HepG2 (cell line): ENCODE measurements around the gene DNAJB8. TPM values are rescaled to one million over a fixed set of nuclear protein-coding genes. Genes with fewer than 3 reads are reported as not detected.

ENCODE experiments used
- ATAC-seq: fragments of 200-7000 bp; cut with Tn5 transposase; 3 replicates; pipeline ENCODE4 v1.9.1; 2020; ENCODE audit warnings: mild to moderate bottlenecking, moderate library complexity
- BruUV-seq: library from RNA; stranded (reverse); fragments of 400-500 nt; replicated peaks from 2 replicates; lab custom pipeline; 2021; lab: Mats Ljungman, UMichigan
- CTCF ChIA-PET: fragments of 300-600 bp; formaldehyde crosslinking; extraction: SDS; loops from one replicate; lab custom pipeline; 2021; ENCODE audit warnings: low total read pairs, inconsistent platforms, low intra/inter-chr PET ratio; lab: Yijun Ruan, JAX
- POLR2A ChIA-PET: fragments of 350-600 bp; sonication (Branson Sonifier 250); formaldehyde crosslinking; loops from one replicate; lab custom pipeline; 2020; ENCODE audit warnings: antibody characterized with exemption, inconsistent platforms; lab: Yijun Ruan, JAX
- DNase-seq: peaks from one replicate; pipeline ENCODE4 v3.0.0-alpha.2; 2015; ENCODE audit warnings: low spot score
- FAIRE-seq: peaks from 3 replicates; lab custom pipeline; 2011; peaks lifted over from hg19 to GRCh38; lab: Jason Lieb, UNC
- H2AFZ ChIP-seq: one replicate; pipeline ENCODE4 v1.6.1; 2011; ENCODE audit warnings: low read length, inconsistent platforms
- H3K27ac ChIP-seq: fragments of 300-600 bp; 3 replicates; pipeline ENCODE4 v1.8.0; 2011; ENCODE audit warnings: mixed run types, mild to moderate bottlenecking, mixed read lengths, low read length, inconsistent platforms; ENCODE audit not compliant: insufficient read depth; ENCODE audit errors: extremely low read length
- H3K27me3 ChIP-seq, 2 experiments: fragments of 200-600 bp in 1 of 2; 2 replicates in 1 of 2; 3 replicates in 1 of 2; pipeline versions ENCODE4 v1.6.0 to v1.8.0; 2011; ENCODE audit warnings: low read length in 2 of 2, mild to moderate bottlenecking in 2 of 2, moderate library complexity in 2 of 2, inconsistent platforms in 1 of 2; ENCODE audit not compliant: insufficient read depth in 2 of 2, control insufficient read depth in 1 of 2
- H3K36me3 ChIP-seq, 2 experiments: fragments of 200-600 bp in 1 of 2; replicated peaks in 1 of 2; 2 replicates in 1 of 2; 3 replicates in 1 of 2; pipeline versions ENCODE4 v1.5.1 to v1.8.0; 2011; ENCODE audit warnings: low read length in 2 of 2, inconsistent platforms in 1 of 2; ENCODE audit not compliant: insufficient read depth in 2 of 2, control insufficient read depth in 1 of 2
- H3K4me1 ChIP-seq: 2 replicates; pipeline ENCODE4 v1.5.1; 2012; ENCODE audit warnings: low read length, inconsistent platforms; ENCODE audit not compliant: insufficient read depth
- H3K4me2 ChIP-seq: 2 replicates; pipeline ENCODE4 v1.6.0; 2011; ENCODE audit warnings: low read depth, low read length, inconsistent platforms
- H3K4me3 ChIP-seq, 3 experiments: fragments of 200-600 bp in 1 of 3; sonication (generic), shearing (Covaris generic) in 1 of 3; replicated peaks in 1 of 3; 2 replicates each; pipeline ENCODE4 v1.5.1; 2011 to 2016; ENCODE audit warnings: low read length in 3 of 3, inconsistent platforms in 2 of 3, low read depth in 2 of 3, mild to moderate bottlenecking in 2 of 3, control low read depth in 1 of 3, mixed read lengths in 1 of 3; ENCODE audit not compliant: insufficient read depth in 1 of 3
- H3K79me2 ChIP-seq: one replicate; pipeline ENCODE4 v1.6.1; 2011; ENCODE audit warnings: low read length, inconsistent platforms; ENCODE audit not compliant: insufficient read depth
- H3K9ac ChIP-seq: 2 replicates; pipeline ENCODE4 v1.6.0; 2011; ENCODE audit warnings: mild to moderate bottlenecking, low read depth, low read length, inconsistent platforms; ENCODE audit not compliant: insufficient read depth
- H3K9me3 ChIP-seq: 2 replicates; pipeline ENCODE4 v1.5.1; 2012; ENCODE audit warnings: mild to moderate bottlenecking, low read length
- H4K20me1 ChIP-seq: 2 replicates; pipeline ENCODE4 v1.6.0; 2011; ENCODE audit warnings: inconsistent platforms, mild to moderate bottlenecking, low read length, moderate library complexity; ENCODE audit not compliant: insufficient read depth
- ESRRA ChIP-seq: sonication (generic); formaldehyde crosslinking; IDR thresholded peaks from 2 replicates; pipeline ENCODE4 v1.5.1; 2020; ENCODE audit warnings: mild to moderate bottlenecking, low read depth, missing genetic modification reagents
- FOXP1 ChIP-seq, 2 experiments: fragments of 450-650 bp in 1 of 2; IDR thresholded peaks; 2 replicates each; pipeline ENCODE4 v1.6.1; 2017 to 2018; ENCODE audit warnings: antibody characterized with exemption in 1 of 2
- IKZF4 ChIP-seq: sonication (generic); formaldehyde crosslinking; IDR thresholded peaks from 2 replicates; pipeline ENCODE4 v1.5.1; 2020; ENCODE audit warnings: borderline replicate concordance, mild to moderate bottlenecking, low read depth, missing genetic modification reagents; ENCODE audit errors: not compliant biosample characterization
- KLF6 ChIP-seq: IDR thresholded peaks from 2 replicates; pipeline ENCODE4 v1.8.0; 2016; ENCODE audit warnings: missing biosample characterization, missing genetic modification reagents
- MED8 ChIP-seq: sonication (generic); formaldehyde crosslinking; IDR thresholded peaks from 2 replicates; pipeline ENCODE4 v1.8.1; 2023; ENCODE audit warnings: mild to moderate bottlenecking, missing genetic modification reagents; ENCODE audit not compliant: insufficient replicate concordance
- NFATC3 ChIP-seq: sonication (generic); formaldehyde crosslinking; IDR thresholded peaks from 2 replicates; pipeline ENCODE4 v1.5.1; 2020; ENCODE audit warnings: mild to moderate bottlenecking, missing genetic modification reagents
- PAF1 ChIP-seq: IDR thresholded peaks from 2 replicates; pipeline ENCODE4 v1.6.1; 2016; ENCODE audit warnings: missing genetic modification reagents, missing compliant biosample characterization
- POGZ ChIP-seq: sonication (generic); formaldehyde crosslinking; IDR thresholded peaks from 2 replicates; pipeline ENCODE4 v1.4.0; 2020; ENCODE audit warnings: mild to moderate bottlenecking, missing genetic modification reagents
- POLR2A ChIP-seq, 2 experiments: IDR thresholded peaks; 2 replicates each; pipeline ENCODE4 v1.6.1; 2011; ENCODE audit warnings: low read depth in 2 of 2, low read length in 2 of 2, mild to moderate bottlenecking in 1 of 2, moderate library complexity in 1 of 2; ENCODE audit not compliant: insufficient read depth in 1 of 2
- SMYD3 ChIP-seq: sonication (generic); formaldehyde crosslinking; IDR thresholded peaks from 2 replicates; pipeline ENCODE4 v1.8.1; 2023; ENCODE audit warnings: mild to moderate bottlenecking, missing genetic modification reagents
- SP140L ChIP-seq: sonication (generic); formaldehyde crosslinking; IDR thresholded peaks from 2 replicates; pipeline ENCODE4 v1.4.0; 2020; ENCODE audit warnings: missing genetic modification reagents, borderline replicate concordance
- TCF12 ChIP-seq, 2 experiments: fragments of 450-650 bp in 1 of 2; sonication (generic) in 1 of 2; formaldehyde crosslinking in 1 of 2; IDR thresholded peaks; 2 replicates each; pipeline versions ENCODE4 v1.6.1 to v1.8.0; 2017 to 2022; ENCODE audit warnings: antibody characterized with exemption in 1 of 2, mild to moderate bottlenecking in 1 of 2, missing genetic modification reagents in 1 of 2, moderate library complexity in 1 of 2
- XRCC5 ChIP-seq: fragments of 200-400 bp; formaldehyde crosslinking; optimal IDR thresholded peaks from 2 replicates; pipeline ENCODE3; 2017; ENCODE audit warnings: mild to moderate bottlenecking, low read length
- ZBTB3 ChIP-seq: sonication (generic); formaldehyde crosslinking; IDR thresholded peaks from 2 replicates; pipeline ENCODE4 v1.4.0; 2020; ENCODE audit warnings: low read depth, mild to moderate bottlenecking, moderate library complexity, missing genetic modification reagents, borderline replicate concordance
- ZC3H4 ChIP-seq: sonication (generic); formaldehyde crosslinking; IDR thresholded peaks from 2 replicates; pipeline ENCODE4 v1.4.0; 2020; ENCODE audit warnings: missing genetic modification reagents, borderline replicate concordance
- ZNF225 ChIP-seq: sonication (generic); formaldehyde crosslinking; IDR thresholded peaks from 2 replicates; pipeline ENCODE4 v1.4.0; 2020; ENCODE audit warnings: mild to moderate bottlenecking, missing genetic modification reagents
- ZNF24 ChIP-seq: fragments of 450-650 bp; IDR thresholded peaks from 2 replicates; pipeline ENCODE4 v1.6.1; 2017; ENCODE audit warnings: antibody characterized with exemption, mild to moderate bottlenecking
- ZNF563 ChIP-seq: sonication (generic); formaldehyde crosslinking; IDR thresholded peaks from 2 replicates; pipeline ENCODE4 v1.8.0; 2022; ENCODE audit warnings: mild to moderate bottlenecking, moderate library complexity, missing genetic modification reagents
- ZNF607 ChIP-seq: sonication (generic); formaldehyde crosslinking; IDR thresholded peaks from 2 replicates; pipeline ENCODE4 v1.5.1; 2020; ENCODE audit warnings: missing genetic modification reagents, mild to moderate bottlenecking, borderline replicate concordance
- ZSCAN9 ChIP-seq: IDR thresholded peaks from 2 replicates; pipeline ENCODE4 v1.6.1; 2016; ENCODE audit warnings: borderline replicate concordance
- WGBS: methylation state at CpG from one replicate; pipeline ENCODE4 v1.1.6; 2017; ENCODE audit warnings: low lambda C conversion rate; 5-methylcytosine and 5-hydroxymethylcytosine counted together
- in situ Hi-C: cut with HindIII; loops from 2 replicates; pipeline ENCODE4 v1.10.0; 2017; ENCODE audit warnings: low pct_unique_long_range_greater_than_20kb; ENCODE audit not compliant: extremely low pct_ligation_motif_present
- intact Hi-C: fragments of 100-400 bp; cut with micrococcal nuclease; formaldehyde crosslinking; loops from one replicate; pipeline ENCODE4 v1.10.0; 2022; ENCODE audit not compliant: unreplicated experiment
- polyA plus RNA-seq, 8 experiments: library from polyadenylated mRNA; depleted of rRNA in 3 of 8; stranded (reverse) in 7 of 8; unstranded in 1 of 8; fragments of >200 nt; fragmentation: Illumina TruSeq in 4 of 8; extraction: Trizol in 4 of 8; gene quantifications; 2 replicates each; pipeline versions ENCODE4 v1.2.1 to v1.2.3, GENCODE V29; 2011 to 2016; ENCODE audit warnings: low read depth in 4 of 8, missing spikeins in 1 of 8, mixed read lengths in 1 of 8; ENCODE audit not compliant: insufficient read depth in 1 of 8
- total RNA-seq, 5 experiments: library from RNA; depleted of rRNA; stranded (reverse); fragments of >200 nt; fragmentation: Illumina TruSeq; extraction: Trizol; gene quantifications; 2 replicates each; pipeline ENCODE4 v1.2.3, GENCODE V29; 2016; ENCODE audit warnings: low read depth in 1 of 5
- TF ChIP-seq, protein P1 (sequence below): sonication (generic); formaldehyde crosslinking; IDR thresholded peaks from 2 replicates; pipeline ENCODE4 v1.8.1; 2022; ENCODE audit warnings: low read depth, mild to moderate bottlenecking, missing genetic modification reagents

The DNAJB8 gene
- total and polyA plus RNA-seq, 2 of the 13 experiments (the other 11 are each of a cell fraction or from before 2014, with no cell fraction given): not detected

DNA sequence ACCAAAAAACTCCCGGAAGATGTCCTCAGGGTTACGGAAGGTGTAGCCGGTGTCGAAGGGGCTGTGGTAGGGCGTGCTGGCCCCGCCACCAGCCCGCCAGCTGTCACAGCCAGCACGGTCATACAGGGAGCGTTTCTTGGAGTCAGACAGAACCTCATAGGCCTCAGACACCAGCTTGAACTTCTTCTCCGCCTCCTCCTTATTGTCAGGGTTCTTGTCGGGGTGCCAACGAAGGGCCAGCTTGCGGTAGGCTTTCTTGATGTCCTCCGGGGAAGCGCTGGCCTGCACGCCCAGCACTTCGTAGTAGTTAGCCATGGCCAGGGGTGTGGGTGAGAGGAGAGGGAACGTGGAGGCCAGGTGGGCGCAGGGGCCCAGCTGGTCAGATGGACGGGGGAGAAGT is 3.8 kb downstream of the DNAJB8 start:
- in situ Hi-C loops: no loop called here
- H3K79me2 ChIP-seq: no peaks in the 10 kb centered on the region
- no TSS peak for BruUV-seq

DNA sequence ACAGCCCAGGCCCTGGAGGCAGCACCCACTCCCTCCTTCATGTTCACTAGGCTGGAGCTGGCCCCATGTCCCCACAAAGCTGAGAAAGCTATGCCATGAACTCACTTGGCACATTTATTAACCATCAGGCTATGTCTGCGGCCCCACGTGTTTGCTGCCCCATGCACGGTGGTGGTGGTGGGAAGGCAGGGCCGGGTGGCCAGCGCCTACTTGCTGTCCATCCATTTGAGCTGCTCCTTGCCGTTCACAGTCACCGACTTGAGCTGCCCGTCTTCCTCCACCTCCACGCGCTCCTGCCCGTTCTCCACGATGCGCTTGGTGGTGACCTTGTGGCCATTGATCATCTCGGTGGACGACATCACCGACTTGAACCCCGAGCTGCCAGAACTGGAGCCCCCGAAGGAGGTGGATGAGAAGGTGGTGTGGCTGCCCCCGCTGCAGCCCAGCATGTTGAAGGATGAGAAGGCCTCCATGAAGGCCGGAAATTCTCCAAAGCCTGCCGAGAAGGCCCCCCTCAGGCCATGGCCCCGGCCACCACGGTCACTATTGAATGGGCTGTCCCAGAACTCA is 4.3 kb downstream of the DNAJB8 start:
- no peaks in the 10 kb centered on the region for H3K79me2 ChIP-seq
- no peak for DNase-seq
- POLR2A ChIA-PET: no interaction called here
- peaks cover 9% of the 10 kb centered on the region for H3K4me1 ChIP-seq
- H3K27ac ChIP-seq: no peak overlapping the region
- BruUV-seq: no TSS peak
- in situ Hi-C loops (no loop called here), intact Hi-C loops (no loop called here)
- no peak overlapping the region for H2AFZ ChIP-seq
- H3K4me3 ChIP-seq: no peak overlapping the region
- H3K27me3 ChIP-seq: peaks cover 16 to 86% of the 10 kb centered on the region in 2 experiments
- WGBS: 64% methylated on average over 18 of the region's 23 CpGs
- CTCF ChIA-PET: no interaction called here
- no peaks in the 10 kb centered on the region for H3K36me3 ChIP-seq
- no peak for FAIRE-seq
- no peak overlapping the region for H3K4me2 ChIP-seq
- no peak overlapping the region for H3K9ac ChIP-seq
- H3K9me3 ChIP-seq: no peaks in the 10 kb centered on the region
- no peaks in the 10 kb centered on the region for H4K20me1 ChIP-seq
- ATAC-seq: no peak
- no peak for TF ChIP-seq POLR2A (IDR thresholded peaks at IDR 0.05; ENCODE audit: insufficient read depth in 1 of 2, low read depth in 2 of 2, low read length in 2 of 2)
- TF ChIP-seq NFATC3: no peak
- no peak for TF ChIP-seq FOXP1 (IDR thresholded peaks at IDR 0.05)
- TF ChIP-seq FOXP1 (CRISPR knock-in tag; IDR thresholded peaks at IDR 0.05): no peak
- no peak for TF ChIP-seq ZSCAN9 (CRISPR knock-in tag)
- TF ChIP-seq IKZF4: no peak
- TF ChIP-seq, protein P1, sequence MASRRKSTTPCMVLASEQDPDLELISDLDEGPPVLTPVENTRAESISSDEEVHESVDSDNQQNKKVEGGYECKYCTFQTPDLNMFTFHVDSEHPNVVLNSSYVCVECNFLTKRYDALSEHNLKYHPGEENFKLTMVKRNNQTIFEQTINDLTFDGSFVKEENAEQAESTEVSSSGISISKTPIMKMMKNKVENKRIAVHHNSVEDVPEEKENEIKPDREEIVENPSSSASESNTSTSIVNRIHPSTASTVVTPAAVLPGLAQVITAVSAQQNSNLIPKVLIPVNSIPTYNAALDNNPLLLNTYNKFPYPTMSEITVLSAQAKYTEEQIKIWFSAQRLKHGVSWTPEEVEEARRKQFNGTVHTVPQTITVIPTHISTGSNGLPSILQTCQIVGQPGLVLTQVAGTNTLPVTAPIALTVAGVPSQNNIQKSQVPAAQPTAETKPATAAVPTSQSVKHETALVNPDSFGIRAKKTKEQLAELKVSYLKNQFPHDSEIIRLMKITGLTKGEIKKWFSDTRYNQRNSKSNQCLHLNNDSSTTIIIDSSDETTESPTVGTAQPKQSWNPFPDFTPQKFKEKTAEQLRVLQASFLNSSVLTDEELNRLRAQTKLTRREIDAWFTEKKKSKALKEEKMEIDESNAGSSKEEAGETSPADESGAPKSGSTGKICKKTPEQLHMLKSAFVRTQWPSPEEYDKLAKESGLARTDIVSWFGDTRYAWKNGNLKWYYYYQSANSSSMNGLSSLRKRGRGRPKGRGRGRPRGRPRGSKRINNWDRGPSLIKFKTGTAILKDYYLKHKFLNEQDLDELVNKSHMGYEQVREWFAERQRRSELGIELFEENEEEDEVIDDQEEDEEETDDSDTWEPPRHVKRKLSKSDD: no peak
- TF ChIP-seq ZBTB3 (CRISPR knock-in tag): no peak

More for the DNA sequence above, 3.8 kb downstream of the DNAJB8 start:
- Histone ChIP-seq H3K4me1 (peaks cover 4% of the 10 kb centered on the region), H3K36me3 (no peaks in the 10 kb centered on the region), H3K9me3 (no peaks in the 10 kb centered on the region), H3K27ac (no peak overlapping the region), H3K27me3 (peaks cover 18 to 86% of the 10 kb centered on the region in 2 experiments), H3K4me3 (no peak overlapping the region), H4K20me1 (no peaks in the 10 kb centered on the region), H3K4me2 (no peak overlapping the region), H3K9ac (no peak overlapping the region), H2AFZ (no peak overlapping the region)
- ChIA-PET CTCF (no interaction called here), POLR2A (no interaction called here)
- no peak for FAIRE-seq
- WGBS: 74% methylated on average over 17 of the region's 20 CpGs
- no peak for TF ChIP-seq ZNF225 (CRISPR knock-in tag)
- no peak for TF ChIP-seq ZNF563
- TF ChIP-seq TCF12 (IDR thresholded peaks at IDR 0.05): no peak
- no peak for TF ChIP-seq TCF12 (CRISPR knock-in tag; IDR thresholded peaks at IDR 0.05)
- no peak for TF ChIP-seq KLF6
- no peak for TF ChIP-seq PAF1 (CRISPR knock-in tag)
- TF ChIP-seq XRCC5: no peak
- TF ChIP-seq ESRRA: no peak
- no peak for TF ChIP-seq POGZ (CRISPR knock-in tag)
- TF ChIP-seq ZC3H4 (CRISPR knock-in tag): no peak
- TF ChIP-seq SMYD3: no peak
- no peak for TF ChIP-seq ZNF607 (CRISPR knock-in tag)
- TF ChIP-seq ZNF24: no peak
- no peak for TF ChIP-seq SP140L
- TF ChIP-seq MED8: no peak
- no peak for ATAC-seq
- DNase-seq: no peak
- intact Hi-C loops: no loop called here
